Measurements from ENCODE around the gene ZNF862.

The ZNF862 gene

DNA sequence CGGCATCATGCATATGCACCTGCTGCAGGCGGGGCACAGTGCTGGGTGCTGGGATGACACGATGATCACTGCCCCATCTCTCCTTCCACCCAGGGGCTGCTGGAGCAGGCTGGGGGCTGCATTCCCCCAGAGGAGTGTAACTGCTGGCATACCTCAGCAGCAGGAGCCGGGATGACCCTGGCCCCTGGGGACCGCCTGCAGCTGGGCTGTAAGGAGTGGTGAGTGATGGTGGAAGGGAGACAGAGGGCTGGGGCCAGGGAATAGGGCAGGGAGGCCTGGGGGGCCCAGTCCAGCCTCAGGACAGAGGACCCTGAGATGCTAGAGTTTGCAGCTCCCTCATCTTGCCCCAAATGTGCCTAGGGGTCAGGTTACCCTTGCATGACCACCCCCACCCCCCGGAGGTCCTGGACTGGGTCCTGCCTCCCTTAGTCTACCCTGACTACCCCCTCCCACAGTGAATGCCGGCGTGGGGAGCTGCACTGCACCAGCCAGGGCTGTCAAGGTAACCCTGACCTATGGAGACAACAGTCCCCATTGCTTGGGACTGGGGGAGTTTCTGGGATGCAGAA lies 14.5 kb upstream of the ZNF862 start:
- DNase-seq (ENCODE audit: low read depth) = no peak
- H3K4me3 ChIP-seq (ENCODE audit: low read length) = no peak overlapping the region
- TF ChIP-seq CTCF (conservative IDR thresholded peaks at IDR 0.05; ENCODE audit: low read length) = no peak

- TF ChIP-seq CTCF (conservative IDR thresholded peaks at IDR 0.05; ENCODE audit: low read length) = no peak
- DNase-seq (ENCODE audit: low read depth) = no peak
These were observed 13.9 kb upstream of the ZNF862 start for GRCh38 chr7:149824301-149824741.

DNA sequence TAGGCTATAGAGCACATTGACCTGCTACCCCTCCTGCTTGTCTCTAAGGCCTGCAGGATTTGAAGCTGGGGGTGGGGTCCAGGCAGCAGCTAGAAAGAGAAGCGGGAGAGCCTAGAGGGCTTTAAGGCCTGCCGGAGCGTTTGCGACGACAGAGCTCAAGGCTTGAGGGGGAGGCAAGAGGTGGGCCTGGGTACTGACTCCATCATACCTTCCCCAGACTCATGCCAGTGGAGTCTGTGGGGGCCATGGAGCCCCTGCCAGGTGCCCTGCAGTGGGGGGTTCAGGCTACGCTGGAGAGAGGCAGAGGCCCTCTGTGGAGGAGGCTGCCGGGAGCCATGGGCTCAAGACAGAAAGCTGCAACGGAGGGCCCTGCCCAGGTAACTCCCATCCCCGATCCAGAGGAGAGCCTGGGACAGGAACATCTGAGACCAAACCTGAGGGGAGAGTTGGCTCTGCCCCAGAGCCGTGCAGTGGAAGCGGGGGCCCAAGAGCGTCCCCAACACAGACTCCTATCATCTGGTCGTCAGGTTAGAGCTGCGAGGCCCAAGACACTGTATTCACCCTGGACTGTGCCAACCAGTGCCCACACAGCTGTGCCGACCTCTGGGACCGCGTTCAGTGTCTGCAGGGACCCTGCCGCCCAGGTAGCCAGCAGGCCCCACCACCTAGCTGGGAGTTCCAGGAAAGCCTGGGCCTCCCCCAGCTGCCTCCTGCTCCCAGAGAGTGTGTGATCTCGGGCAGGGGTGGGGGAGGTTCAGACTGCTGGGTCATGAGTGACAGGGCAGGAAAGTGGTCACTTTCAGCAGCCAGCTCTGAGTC lies 13.2 kb upstream of the ZNF862 start:
- no peak for DNase-seq (ENCODE audit: low read depth)
- no peak overlapping the region for H3K4me3 ChIP-seq (ENCODE audit: low read length)
- no peak for TF ChIP-seq CTCF (conservative IDR thresholded peaks at IDR 0.05; ENCODE audit: low read length)

More at GRCh38 chr7:149824301-149824741, 13.9 kb upstream of the ZNF862 start:
- no peak overlapping the region for H3K4me3 ChIP-seq (ENCODE audit: low read length)

GRCh38 chr7:149825567-149826343 lies 12.4 kb upstream of the ZNF862 start:
- DNase-seq (ENCODE audit: low read depth) = no peak
- no peak for TF ChIP-seq CTCF (conservative IDR thresholded peaks at IDR 0.05; ENCODE audit: low read length)
- H3K4me3 ChIP-seq (ENCODE audit: low read length) = no peak overlapping the region

GRCh38 chr7:149826344-149827088 lies 11.7 kb upstream of the ZNF862 start:
- no peak for TF ChIP-seq CTCF (conservative IDR thresholded peaks at IDR 0.05; ENCODE audit: low read length)
- DNase-seq (ENCODE audit: low read depth) = no peak

DNA sequence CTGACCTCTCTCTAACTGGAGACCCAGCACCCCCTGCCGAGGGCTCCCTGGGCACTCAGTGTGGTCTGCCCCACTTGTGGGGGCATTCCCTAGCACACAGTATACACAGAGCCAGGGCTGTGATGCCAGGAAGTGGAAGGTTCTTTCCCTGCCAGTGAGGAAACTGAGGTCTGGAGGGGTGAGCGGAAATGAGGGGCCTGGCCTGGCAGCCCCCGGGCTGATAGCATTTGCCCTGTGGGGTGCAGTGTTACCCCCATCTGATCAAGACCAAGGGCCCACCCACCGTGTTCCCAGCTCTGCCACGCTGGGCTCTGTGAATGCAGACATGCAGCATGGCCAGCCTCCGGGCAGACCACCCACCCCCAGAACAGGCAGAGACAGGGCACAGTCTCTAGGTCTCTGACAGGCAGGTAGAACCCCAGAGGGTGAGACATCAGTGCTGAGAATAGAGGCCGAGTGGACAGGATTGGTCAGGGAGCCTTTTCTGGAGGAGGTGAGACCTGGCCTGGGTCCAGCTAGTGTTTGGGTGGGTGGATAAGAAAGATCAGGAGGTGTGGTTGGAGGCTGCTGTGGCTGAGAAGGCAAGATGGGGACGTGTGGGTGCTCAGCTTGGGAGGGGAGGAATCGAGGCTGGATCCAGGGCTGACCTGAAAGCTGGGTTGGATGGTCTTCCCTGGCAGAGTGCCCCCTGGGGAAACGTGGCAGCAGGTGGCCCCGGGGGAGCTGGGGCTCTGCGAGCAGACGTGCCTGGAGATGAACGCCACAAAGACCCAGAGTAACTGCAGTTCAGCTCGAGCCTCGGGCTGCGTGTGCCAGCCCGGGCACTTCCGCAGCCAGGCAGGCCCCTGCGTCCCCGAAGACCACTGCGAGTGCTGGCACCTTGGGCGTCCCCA lies 10.8 kb upstream of the ZNF862 start:
- DNase-seq (ENCODE audit: low read depth) = no peak
- no peak overlapping the region for H3K4me3 ChIP-seq (ENCODE audit: low read length)
- no peak for TF ChIP-seq CTCF (conservative IDR thresholded peaks at IDR 0.05; ENCODE audit: low read length)

More at GRCh38 chr7:149826344-149827088, 11.7 kb upstream of the ZNF862 start:
- H3K4me3 ChIP-seq (ENCODE audit: low read length) = no peak overlapping the region

Data from AG10803 (cell line).